Parathyroid adenoma (tissue), 2 donors: ENCODE results near the gene TCOF1.

Source experiments
- H2AFZ ChIP-seq: fragments of 300-600 bp; sonication (generic); one replicate; pipeline ENCODE4 v1.7.0; 2017; ENCODE audit warnings: antibody characterized with exemption, mild to moderate bottlenecking
- H3K27ac ChIP-seq: fragments of 300-600 bp; sonication (generic); one replicate; pipeline ENCODE4 v1.7.0; 2017
- H3K27me3 ChIP-seq: fragments of 300-600 bp; sonication (generic); one replicate; pipeline ENCODE4 v1.7.0; 2017; ENCODE audit warnings: low read length; ENCODE audit not compliant: control insufficient read depth, insufficient read depth
- H3K36me3 ChIP-seq: fragments of 300-600 bp; sonication (generic); one replicate; pipeline ENCODE4 v1.7.0; 2017; ENCODE audit warnings: low read length; ENCODE audit not compliant: control insufficient read depth, insufficient read depth
- H3K4me1 ChIP-seq: fragments of 300-600 bp; sonication (generic); one replicate; pipeline ENCODE4 v1.7.0; 2017; ENCODE audit warnings: control low read depth
- H3K4me2 ChIP-seq: fragments of 300-600 bp; sonication (generic); one replicate; pipeline ENCODE4 v1.7.0; 2017; ENCODE audit warnings: low read length
- H3K4me3 ChIP-seq: fragments of 300-600 bp; sonication (generic); one replicate; pipeline ENCODE4 v1.7.0; 2017; ENCODE audit warnings: low read depth, low read length
- H3K79me2 ChIP-seq: fragments of 300-600 bp; sonication (generic); one replicate; pipeline ENCODE4 v1.7.0; 2017; ENCODE audit warnings: control low read depth
- H3K9ac ChIP-seq: fragments of 300-600 bp; sonication (generic); one replicate; pipeline ENCODE4 v1.7.0; 2017; ENCODE audit warnings: mild to moderate bottlenecking
- H3K9me3 ChIP-seq: fragments of 300-600 bp; sonication (generic); one replicate; pipeline ENCODE4 v1.7.0; 2017; ENCODE audit warnings: low read length; ENCODE audit not compliant: control insufficient read depth
- CTCF ChIP-seq: fragments of 300-600 bp; sonication (generic); IDR thresholded peaks from one replicate; pipeline ENCODE4 v1.7.0; 2017; ENCODE audit warnings: antibody characterized with exemption, mild to moderate bottlenecking
- donor health status: primary hyperparathyroidism.

TCOF1 gene, protein sequence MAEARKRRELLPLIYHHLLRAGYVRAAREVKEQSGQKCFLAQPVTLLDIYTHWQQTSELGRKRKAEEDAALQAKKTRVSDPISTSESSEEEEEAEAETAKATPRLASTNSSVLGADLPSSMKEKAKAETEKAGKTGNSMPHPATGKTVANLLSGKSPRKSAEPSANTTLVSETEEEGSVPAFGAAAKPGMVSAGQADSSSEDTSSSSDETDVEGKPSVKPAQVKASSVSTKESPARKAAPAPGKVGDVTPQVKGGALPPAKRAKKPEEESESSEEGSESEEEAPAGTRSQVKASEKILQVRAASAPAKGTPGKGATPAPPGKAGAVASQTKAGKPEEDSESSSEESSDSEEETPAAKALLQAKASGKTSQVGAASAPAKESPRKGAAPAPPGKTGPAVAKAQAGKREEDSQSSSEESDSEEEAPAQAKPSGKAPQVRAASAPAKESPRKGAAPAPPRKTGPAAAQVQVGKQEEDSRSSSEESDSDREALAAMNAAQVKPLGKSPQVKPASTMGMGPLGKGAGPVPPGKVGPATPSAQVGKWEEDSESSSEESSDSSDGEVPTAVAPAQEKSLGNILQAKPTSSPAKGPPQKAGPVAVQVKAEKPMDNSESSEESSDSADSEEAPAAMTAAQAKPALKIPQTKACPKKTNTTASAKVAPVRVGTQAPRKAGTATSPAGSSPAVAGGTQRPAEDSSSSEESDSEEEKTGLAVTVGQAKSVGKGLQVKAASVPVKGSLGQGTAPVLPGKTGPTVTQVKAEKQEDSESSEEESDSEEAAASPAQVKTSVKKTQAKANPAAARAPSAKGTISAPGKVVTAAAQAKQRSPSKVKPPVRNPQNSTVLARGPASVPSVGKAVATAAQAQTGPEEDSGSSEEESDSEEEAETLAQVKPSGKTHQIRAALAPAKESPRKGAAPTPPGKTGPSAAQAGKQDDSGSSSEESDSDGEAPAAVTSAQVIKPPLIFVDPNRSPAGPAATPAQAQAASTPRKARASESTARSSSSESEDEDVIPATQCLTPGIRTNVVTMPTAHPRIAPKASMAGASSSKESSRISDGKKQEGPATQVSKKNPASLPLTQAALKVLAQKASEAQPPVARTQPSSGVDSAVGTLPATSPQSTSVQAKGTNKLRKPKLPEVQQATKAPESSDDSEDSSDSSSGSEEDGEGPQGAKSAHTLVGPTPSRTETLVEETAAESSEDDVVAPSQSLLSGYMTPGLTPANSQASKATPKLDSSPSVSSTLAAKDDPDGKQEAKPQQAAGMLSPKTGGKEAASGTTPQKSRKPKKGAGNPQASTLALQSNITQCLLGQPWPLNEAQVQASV (N-terminal part only)

DNA sequence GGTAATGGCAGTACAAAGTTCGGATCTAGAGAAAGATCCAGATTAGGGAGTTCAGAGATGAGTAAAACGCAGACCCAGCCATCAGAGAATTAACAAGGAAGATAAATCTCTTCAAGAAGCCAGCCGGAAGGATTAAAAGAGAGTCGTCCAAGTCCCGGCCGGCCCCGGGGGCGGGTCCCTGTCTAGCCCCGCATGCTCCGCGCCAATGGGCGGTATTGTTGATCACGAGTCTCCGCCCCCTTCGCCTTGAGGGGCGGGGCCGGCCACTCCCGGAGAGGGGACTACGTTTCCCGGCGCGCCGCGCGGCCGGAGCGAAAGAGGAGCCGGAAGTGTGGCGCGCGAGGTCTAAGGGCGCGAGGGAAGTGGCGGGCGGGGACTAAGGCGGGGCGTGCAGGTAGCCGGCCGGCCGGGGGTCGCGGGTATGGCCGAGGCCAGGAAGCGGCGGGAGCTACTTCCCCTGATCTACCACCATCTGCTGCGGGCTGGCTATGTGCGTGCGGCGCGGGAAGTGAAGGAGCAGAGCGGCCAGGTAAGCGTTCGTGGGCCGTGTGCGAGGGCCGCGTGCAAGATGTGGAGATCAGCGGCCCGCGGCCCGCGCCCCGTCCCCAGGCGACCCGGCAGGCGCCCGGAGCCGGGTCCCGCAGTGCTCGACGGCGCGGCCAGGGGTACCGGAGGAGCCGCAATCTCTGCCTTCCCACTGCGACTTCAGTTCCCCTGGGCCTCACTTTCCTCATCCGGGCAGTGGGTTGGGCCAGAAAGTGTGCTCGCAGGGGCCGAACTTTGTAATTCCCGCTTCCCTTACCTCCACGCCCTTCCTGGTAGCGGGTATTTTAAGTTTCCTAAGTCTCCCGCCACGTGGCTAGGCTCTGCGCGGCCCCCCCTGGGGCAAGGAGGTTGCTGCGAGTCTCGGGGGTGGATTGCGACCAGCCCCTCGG is at the start of gene TCOF1:
TSS of gene TCOF1 (plus strand) at position 372 of the 935 bp plus-strand sequence. CDS start at position 422, 50 bp downstream.
- H3K36me3 ChIP-seq, result no peaks in the 10 kb centered on the region
- peak within 1 kb of the TSS; percentile 98 for H2AFZ ChIP-seq
- TF ChIP-seq CTCF, result no peak
- peak within 1 kb of the TSS; percentile 80 for H3K4me2 ChIP-seq
- H3K9ac ChIP-seq, result peak within 1 kb of the TSS; percentile 69
- H3K79me2 ChIP-seq, result peaks cover 8% of the 10 kb centered on the region
- no peaks in the 10 kb centered on the region for H3K27me3 ChIP-seq
- peak within 1 kb of the TSS; percentile 19 for H3K27ac ChIP-seq
- peaks cover 7% of the 10 kb centered on the region for H3K4me1 ChIP-seq
- H3K4me3 ChIP-seq, result peak within 1 kb of the TSS; percentile 82
- no peaks in the 10 kb centered on the region for H3K9me3 ChIP-seq

DNA sequence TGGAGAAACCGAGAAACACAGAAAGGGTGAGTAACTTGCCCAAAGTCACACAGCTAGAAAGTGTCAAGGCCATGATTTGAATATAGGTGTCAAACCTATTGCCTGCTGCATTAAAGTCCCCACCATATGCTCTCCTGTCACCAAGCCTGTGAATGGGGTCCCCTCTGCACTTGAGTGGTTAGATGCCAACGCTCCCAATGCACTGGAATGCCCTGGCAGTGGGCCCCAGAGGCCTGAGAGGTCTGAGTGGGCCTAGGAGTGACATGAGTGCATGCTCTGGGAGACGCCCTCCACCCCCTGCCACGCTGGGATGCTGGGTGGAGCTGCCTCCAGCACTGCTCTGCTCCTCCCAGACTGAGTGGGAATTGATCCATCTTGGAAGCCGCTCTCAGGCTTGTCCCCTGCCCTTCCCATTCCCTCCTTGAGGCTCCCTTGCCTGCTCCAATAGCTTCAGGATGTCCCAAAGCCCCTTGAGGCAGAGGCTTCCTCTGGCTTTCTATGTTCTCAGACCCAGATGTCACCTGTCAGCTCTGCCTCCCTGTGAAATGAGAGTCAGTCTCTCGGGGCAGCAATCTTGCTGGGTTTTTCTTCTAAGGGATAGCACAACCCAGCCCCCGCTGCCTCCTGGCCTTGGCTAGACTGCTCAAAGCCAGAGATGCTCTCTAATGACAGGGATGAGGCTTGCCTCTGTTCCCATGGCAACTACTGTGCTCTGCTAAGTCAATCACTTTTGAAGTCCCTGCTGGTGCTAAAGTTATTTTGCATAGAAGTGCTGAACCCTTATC is 48.2 kb upstream of the TCOF1 start:
- H3K36me3 ChIP-seq, result no peaks in the 10 kb centered on the region
- H3K4me3 ChIP-seq, result no peak overlapping the region
- H2AFZ ChIP-seq, result no peak overlapping the region
- no peak overlapping the region for H3K9ac ChIP-seq
- TF ChIP-seq CTCF, result no peak
- H3K27ac ChIP-seq, result no peak overlapping the region
- no peaks in the 10 kb centered on the region for H3K27me3 ChIP-seq
- H3K4me2 ChIP-seq, result no peak overlapping the region
- no peaks in the 10 kb centered on the region for H3K9me3 ChIP-seq
- H3K79me2 ChIP-seq, result no peaks in the 10 kb centered on the region
- H3K4me1 ChIP-seq, result no peaks in the 10 kb centered on the region

GRCh38 chr5:150309886-150310239 is 47.6 kb upstream of the TCOF1 start:
- H2AFZ ChIP-seq, result no peak overlapping the region
- no peaks in the 10 kb centered on the region for H3K9me3 ChIP-seq
- H3K4me2 ChIP-seq, result no peak overlapping the region
- H3K79me2 ChIP-seq, result no peaks in the 10 kb centered on the region
- no peak overlapping the region for H3K27ac ChIP-seq
- no peaks in the 10 kb centered on the region for H3K4me1 ChIP-seq
- no peaks in the 10 kb centered on the region for H3K36me3 ChIP-seq
- no peak overlapping the region for H3K4me3 ChIP-seq
- H3K9ac ChIP-seq, result no peak overlapping the region
- TF ChIP-seq CTCF, result no peak
- H3K27me3 ChIP-seq, result no peaks in the 10 kb centered on the region
